ENCODE measurements around the gene NMNAT3.

- TF ChIP-seq CTCF (IDR thresholded peaks at IDR 0.05) (no peak), POLR2A (IDR thresholded peaks at IDR 0.05) (no peak)
These were observed 66.2 kb downstream of the NMNAT3 start for GRCh38 chr3:139611528-139611927.

Data from Peyer's patch (tissue), 4 donors.